ENCODE results near the gene TMSB4X. TPM values are rescaled to one million over a fixed set of nuclear protein-coding genes. Genes with fewer than 3 reads are reported as not detected.

Gene TMSB4X
- total and polyA plus RNA-seq, 12 donors: 700 to 3,026 (median 889) TPM

GRCh38 chrX:12996934-12997435 lies 22.1 kb downstream of the TMSB4X start:
- TF ChIP-seq, protein P1, sequence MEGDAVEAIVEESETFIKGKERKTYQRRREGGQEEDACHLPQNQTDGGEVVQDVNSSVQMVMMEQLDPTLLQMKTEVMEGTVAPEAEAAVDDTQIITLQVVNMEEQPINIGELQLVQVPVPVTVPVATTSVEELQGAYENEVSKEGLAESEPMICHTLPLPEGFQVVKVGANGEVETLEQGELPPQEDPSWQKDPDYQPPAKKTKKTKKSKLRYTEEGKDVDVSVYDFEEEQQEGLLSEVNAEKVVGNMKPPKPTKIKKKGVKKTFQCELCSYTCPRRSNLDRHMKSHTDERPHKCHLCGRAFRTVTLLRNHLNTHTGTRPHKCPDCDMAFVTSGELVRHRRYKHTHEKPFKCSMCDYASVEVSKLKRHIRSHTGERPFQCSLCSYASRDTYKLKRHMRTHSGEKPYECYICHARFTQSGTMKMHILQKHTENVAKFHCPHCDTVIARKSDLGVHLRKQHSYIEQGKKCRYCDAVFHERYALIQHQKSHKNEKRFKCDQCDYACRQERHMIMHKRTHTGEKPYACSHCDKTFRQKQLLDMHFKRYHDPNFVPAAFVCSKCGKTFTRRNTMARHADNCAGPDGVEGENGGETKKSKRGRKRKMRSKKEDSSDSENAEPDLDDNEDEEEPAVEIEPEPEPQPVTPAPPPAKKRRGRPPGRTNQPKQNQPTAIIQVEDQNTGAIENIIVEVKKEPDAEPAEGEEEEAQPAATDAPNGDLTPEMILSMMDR (IDR thresholded peaks at IDR 0.05): no peak
- ATAC-seq (no peak), DNase-seq (no peak)
- Histone ChIP-seq H3K27ac (peak overlapping the region in 2 of 10 donors; percentile 58 to 74), H3K4me1 (peaks cover 0 to 46% (median 7%) of the 10 kb centered on the region in 9 donors), H3K9me3 (no peaks in the 10 kb centered on the region), H3K4me3 (no peak overlapping the region), H3K27me3 (peaks cover 0 to 49% (median 0%) of the 10 kb centered on the region in 7 donors), H3K36me3 (no peaks in the 10 kb centered on the region)
- 89 to 90% methylated on average over 3 of the region's 3 CpGs for WGBS, 2 donors
- intact Hi-C loops (cut with DNase I): no loop called here

DNA sequence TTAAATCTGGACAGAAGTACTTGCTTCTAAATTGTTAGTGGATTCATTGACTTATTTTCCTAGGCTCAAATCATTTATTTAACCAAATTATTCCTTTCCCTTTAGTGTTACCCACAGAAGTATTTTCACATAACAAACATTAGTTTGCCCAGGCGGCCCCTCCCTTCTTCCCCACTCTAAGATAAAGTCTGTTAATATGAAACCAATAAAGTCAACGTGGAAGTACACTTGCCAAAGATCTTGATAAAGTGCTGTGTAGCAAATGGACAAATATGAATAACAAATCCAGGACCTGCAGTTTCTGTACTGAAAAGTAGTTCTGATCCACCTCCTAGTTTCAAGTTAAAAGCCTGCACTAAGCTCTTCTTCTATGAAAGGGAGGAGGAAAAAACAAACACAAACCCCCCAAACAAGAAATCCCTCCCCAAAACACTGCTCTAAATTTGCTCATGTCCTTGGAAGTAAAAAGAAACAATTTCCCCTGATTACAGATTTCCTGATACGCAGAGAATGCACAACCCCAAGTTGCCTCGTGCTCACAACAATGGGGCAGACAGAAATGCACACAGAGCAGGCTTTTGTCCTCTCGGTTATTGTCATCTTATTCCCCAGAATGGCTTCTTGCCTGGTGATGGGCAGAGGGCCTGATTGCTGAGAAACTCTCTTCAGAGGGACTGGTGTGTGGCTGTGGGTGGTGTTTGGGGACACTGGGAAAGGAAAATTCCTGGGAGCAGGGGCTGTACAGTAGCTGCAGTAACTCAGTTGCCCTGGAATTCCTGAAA lies 23.2 kb downstream of the TMSB4X start:
- ATAC-seq: no peak
- H3K27ac ChIP-seq: peak overlapping the region in 6 of 10 donors; percentile 9 to 84 (median 52)

GRCh38 chrX:12999422-12999821 lies 24.5 kb downstream of the TMSB4X start:
- H3K4me3 ChIP-seq: no peak overlapping the region
- peaks cover 0 to 46% (median 7%) of the 10 kb centered on the region in 9 donors for H3K4me1 ChIP-seq
- ATAC-seq (peak in 3 of 8 donors; percentile 25 to 54 (median 42)), DNase-seq (no peak)
- peaks cover 0 to 42% (median 0%) of the 10 kb centered on the region in 7 donors for H3K27me3 ChIP-seq
- peak overlapping the region in 7 of 10 donors; percentile 9 to 84 (median 71) for H3K27ac ChIP-seq
- TF ChIP-seq, protein P1 (IDR thresholded peaks at IDR 0.05): no peak
- H3K36me3 ChIP-seq: no peaks in the 10 kb centered on the region
- H3K9me3 ChIP-seq: no peaks in the 10 kb centered on the region
- WGBS, 2 donors: 55 to 71% methylated on average over 9 of the region's 9 CpGs
- intact Hi-C loops (cut with DNase I): no loop called here

More for the DNA sequence above, 23.2 kb downstream of the TMSB4X start:
- DNase-seq: no peak
- H3K4me3 ChIP-seq: no peak overlapping the region
- H3K9me3 ChIP-seq: no peaks in the 10 kb centered on the region
- peaks cover 0 to 46% (median 7%) of the 10 kb centered on the region in 9 donors for H3K4me1 ChIP-seq
- TF ChIP-seq, protein P1 (IDR thresholded peaks at IDR 0.05): no peak
- WGBS, 2 donors: 37 to 47% methylated on average over 5 of the region's 5 CpGs
- peaks cover 0 to 45% (median 0%) of the 10 kb centered on the region in 7 donors for H3K27me3 ChIP-seq
- no peaks in the 10 kb centered on the region for H3K36me3 ChIP-seq
- intact Hi-C loops (cut with DNase I): no loop called here

GRCh38 chrX:13000301-13000811 lies 25.4 kb downstream of the TMSB4X start:
- Histone ChIP-seq H3K4me1 (peaks cover 0 to 50% (median 7%) of the 10 kb centered on the region in 9 donors), H3K27me3 (peaks cover 0 to 45% (median 0%) of the 10 kb centered on the region in 7 donors), H3K27ac (peak overlapping the region in 8 of 10 donors; percentile 25 to 84 (median 58)), H3K36me3 (no peaks in the 10 kb centered on the region), H3K4me3 (no peak overlapping the region), H3K9me3 (no peaks in the 10 kb centered on the region)
- TF ChIP-seq, protein P1 (IDR thresholded peaks at IDR 0.05): no peak
- DNase-seq: no peak
- intact Hi-C loops (cut with DNase I): no loop called here
- 27 to 37% methylated on average over 8 of the region's 8 CpGs for WGBS, 2 donors
- peak in 5 of 8 donors; percentile 24 to 62 (median 38) for ATAC-seq
